Measurements from ENCODE around the gene MCM3AP. TPM values are rescaled to one million over a fixed set of nuclear protein-coding genes. Genes with fewer than 3 reads are reported as not detected.

The MCM3AP gene
- total and polyA plus RNA-seq, 2 experiments from 2014 or later: 30.9 to 56.1 TPM

DNA sequence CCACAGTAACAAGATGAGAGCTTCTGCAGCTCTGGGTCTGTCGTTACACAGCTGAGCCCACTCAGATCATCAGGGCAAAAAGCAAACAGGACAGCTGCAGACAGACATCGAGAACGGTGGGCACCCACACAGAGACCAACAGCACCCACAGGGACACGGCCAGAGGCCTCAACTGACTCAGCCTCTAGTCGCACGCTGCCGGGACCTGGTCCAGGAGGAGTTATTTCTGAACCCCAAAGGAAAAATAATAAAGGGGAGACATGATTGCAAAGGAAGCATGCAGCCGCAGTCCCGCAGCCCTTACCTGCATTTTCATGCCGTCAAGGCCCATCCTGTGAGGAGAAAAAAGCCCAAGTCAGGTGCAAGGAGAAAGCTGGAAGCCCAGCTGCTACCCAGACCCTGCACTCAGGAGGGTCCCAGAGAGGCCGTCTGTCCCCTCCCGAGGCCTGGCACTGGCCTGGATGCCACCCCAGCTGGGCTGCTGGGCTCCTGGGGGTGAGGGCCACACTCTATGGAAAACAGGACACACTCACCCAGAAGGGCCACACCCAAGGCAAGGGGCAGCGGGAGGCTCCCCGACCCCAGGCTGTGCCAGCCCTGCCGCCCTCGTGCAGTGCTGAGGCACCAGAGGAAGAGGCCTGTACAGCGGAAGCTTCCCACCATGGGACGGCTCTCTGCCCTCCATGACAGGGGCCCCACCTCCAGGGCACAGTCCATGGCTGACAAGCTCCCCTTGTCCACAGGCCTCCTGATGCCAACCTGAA lies 72.5 kb downstream of the MCM3AP start:
- no peaks in the 10 kb centered on the region for H3K36me3 ChIP-seq (ENCODE audit: low read depth)
- H3K9ac ChIP-seq: no peak overlapping the region
- no peak overlapping the region for H2AFZ ChIP-seq
- in situ Hi-C loops (cut with MboI): no loop called here
- H4K20me1 ChIP-seq (ENCODE audit: insufficient read depth): no peaks in the 10 kb centered on the region
- no peaks in the 10 kb centered on the region for H3K9me3 ChIP-seq (ENCODE audit: low read depth)
- no peaks in the 10 kb centered on the region for H3F3A ChIP-seq (ENCODE audit: insufficient read depth)
- WGBS, 2 experiments (ENCODE audit: low coverage in 1 of 2, low lambda C conversion rate in 2 of 2, missing lambda C conversion rate in 2 of 2): 91 to 92% methylated on average over 16 to 17 of the region's 18 CpGs
- no peak for DNase-seq
- no peaks in the 10 kb centered on the region for H3K27me3 ChIP-seq (replicated peaks; ENCODE audit: insufficient read depth)
- no peak overlapping the region for H3K27ac ChIP-seq
- TF ChIP-seq EZH2 (IDR thresholded peaks at IDR 0.05; ENCODE audit: insufficient read depth, poor library complexity, severe bottlenecking) (no peak), EZH2phosphoT487 (IDR thresholded peaks at IDR 0.05; ENCODE audit: insufficient read depth, low read depth) (no peak)
- no peaks in the 10 kb centered on the region for H3K79me2 ChIP-seq (ENCODE audit: insufficient read depth)
- H3K4me3 ChIP-seq: no peak overlapping the region
- H3K4me1 ChIP-seq (ENCODE audit: insufficient read depth): no peaks in the 10 kb centered on the region
- H3K9me2 ChIP-seq (ENCODE audit: insufficient read depth): no peaks in the 10 kb centered on the region
- H3K4me2 ChIP-seq (ENCODE audit: unreplicated experiment): no peak overlapping the region

DNA sequence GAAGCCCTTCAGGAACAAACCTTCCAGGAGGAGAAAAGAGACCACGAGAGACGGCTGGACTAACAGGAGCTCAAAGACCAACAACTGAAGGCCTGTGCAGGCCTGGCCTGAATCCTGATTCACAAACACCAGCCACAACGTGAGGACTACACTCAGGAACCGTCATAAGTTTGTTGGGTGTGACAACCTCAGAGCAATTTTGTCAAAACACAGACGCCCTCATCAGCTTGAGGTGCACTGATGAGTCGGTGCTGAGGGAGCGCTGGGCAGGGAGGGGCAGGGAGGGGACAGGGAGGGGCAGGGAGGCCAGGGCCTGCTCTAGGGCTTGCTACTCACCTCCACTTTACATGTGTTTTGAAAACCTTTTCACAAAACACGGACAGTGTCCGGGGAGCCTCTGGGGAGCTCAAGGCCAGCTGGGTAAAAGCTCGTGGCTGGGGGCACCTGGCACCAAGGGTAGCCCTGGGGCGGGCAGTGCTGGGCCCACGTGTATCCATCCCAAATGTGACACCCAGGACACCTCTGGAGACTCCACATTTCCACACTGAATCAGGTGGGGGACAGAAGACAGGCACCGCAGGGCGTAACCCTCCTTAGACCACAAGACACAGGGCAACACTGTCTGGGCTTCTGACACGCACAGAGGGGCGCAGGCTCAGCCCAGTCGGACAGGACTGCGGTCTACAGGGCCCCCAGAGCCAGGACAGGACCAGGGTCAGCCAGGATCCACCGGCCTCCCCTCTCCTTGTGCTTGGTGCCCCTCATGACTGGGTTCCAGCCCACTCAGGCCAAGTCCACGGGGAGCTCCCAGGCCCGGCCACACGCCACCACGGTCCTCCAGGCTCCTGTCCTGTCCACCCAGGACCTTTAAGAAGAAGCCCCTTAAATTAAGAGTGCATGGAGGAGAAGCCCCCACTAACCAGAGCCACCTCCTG lies 73.4 kb downstream of the MCM3AP start:
- peak; percentile 59 for DNase-seq
- Histone ChIP-seq H3K4me1 (ENCODE audit: insufficient read depth) (no peaks in the 10 kb centered on the region), H3K36me3 (ENCODE audit: low read depth) (no peaks in the 10 kb centered on the region), H2AFZ (no peak overlapping the region), H3K4me3 (no peak overlapping the region), H4K20me1 (ENCODE audit: insufficient read depth) (no peaks in the 10 kb centered on the region), H3K4me2 (ENCODE audit: unreplicated experiment) (no peak overlapping the region), H3K27me3 (replicated peaks; ENCODE audit: insufficient read depth) (no peaks in the 10 kb centered on the region), H3F3A (ENCODE audit: insufficient read depth) (no peaks in the 10 kb centered on the region), H3K9me2 (ENCODE audit: insufficient read depth) (no peaks in the 10 kb centered on the region), H3K79me2 (ENCODE audit: insufficient read depth) (no peaks in the 10 kb centered on the region), H3K9ac (no peak overlapping the region), H3K27ac (no peak overlapping the region), H3K9me3 (ENCODE audit: low read depth) (no peaks in the 10 kb centered on the region)
- TF ChIP-seq EZH2phosphoT487 (IDR thresholded peaks at IDR 0.05; ENCODE audit: insufficient read depth, low read depth) (no peak), EZH2 (IDR thresholded peaks at IDR 0.05; ENCODE audit: insufficient read depth, poor library complexity, severe bottlenecking) (no peak)
- 84 to 85% methylated on average over 22 to 23 of the region's 23 CpGs for WGBS, 2 experiments (ENCODE audit: low coverage in 1 of 2, low lambda C conversion rate in 2 of 2, missing lambda C conversion rate in 2 of 2)
- in situ Hi-C loops (cut with MboI): no loop called here

DNA sequence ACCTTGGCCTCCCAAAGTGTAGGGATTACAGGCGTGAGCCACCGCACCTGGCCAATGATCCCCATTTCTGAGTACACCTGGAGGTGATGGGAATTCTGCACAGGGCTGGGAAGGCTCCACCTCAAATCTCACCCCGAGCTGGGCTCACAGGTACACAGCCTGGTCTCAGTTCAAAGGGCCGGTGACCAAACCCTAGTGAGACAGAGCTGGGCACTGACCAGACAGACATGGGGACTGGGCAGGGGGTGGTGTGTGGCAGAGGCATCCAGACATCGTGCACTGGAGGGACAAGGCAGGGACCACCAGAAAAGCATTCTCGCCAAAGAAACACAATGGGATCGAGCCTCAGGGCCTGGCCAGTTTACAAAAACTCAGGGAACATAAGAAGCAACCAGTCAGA lies 74.0 kb downstream of the MCM3AP start:
- no peaks in the 10 kb centered on the region for H3K4me1 ChIP-seq (ENCODE audit: insufficient read depth)
- H3F3A ChIP-seq (ENCODE audit: insufficient read depth): no peaks in the 10 kb centered on the region
- no peaks in the 10 kb centered on the region for H3K27me3 ChIP-seq (replicated peaks; ENCODE audit: insufficient read depth)
- in situ Hi-C loops (cut with MboI): no loop called here
- H4K20me1 ChIP-seq (ENCODE audit: insufficient read depth): no peaks in the 10 kb centered on the region
- WGBS, 2 experiments (ENCODE audit: low coverage in 1 of 2, low lambda C conversion rate in 2 of 2, missing lambda C conversion rate in 2 of 2): 90 to 91% methylated on average over 7 of the region's 7 CpGs
- no peaks in the 10 kb centered on the region for H3K36me3 ChIP-seq (ENCODE audit: low read depth)
- no peak for TF ChIP-seq EZH2phosphoT487 (IDR thresholded peaks at IDR 0.05; ENCODE audit: insufficient read depth, low read depth)
- TF ChIP-seq EZH2 (IDR thresholded peaks at IDR 0.05; ENCODE audit: insufficient read depth, poor library complexity, severe bottlenecking): no peak
- no peak overlapping the region for H3K4me2 ChIP-seq (ENCODE audit: unreplicated experiment)
- H3K4me3 ChIP-seq: no peak overlapping the region
- no peaks in the 10 kb centered on the region for H3K9me3 ChIP-seq (ENCODE audit: low read depth)
- H3K79me2 ChIP-seq (ENCODE audit: insufficient read depth): no peaks in the 10 kb centered on the region
- H3K9ac ChIP-seq: no peak overlapping the region
- no peak for DNase-seq
- H3K27ac ChIP-seq: no peak overlapping the region
- H2AFZ ChIP-seq: no peak overlapping the region
- no peaks in the 10 kb centered on the region for H3K9me2 ChIP-seq (ENCODE audit: insufficient read depth)

DNA sequence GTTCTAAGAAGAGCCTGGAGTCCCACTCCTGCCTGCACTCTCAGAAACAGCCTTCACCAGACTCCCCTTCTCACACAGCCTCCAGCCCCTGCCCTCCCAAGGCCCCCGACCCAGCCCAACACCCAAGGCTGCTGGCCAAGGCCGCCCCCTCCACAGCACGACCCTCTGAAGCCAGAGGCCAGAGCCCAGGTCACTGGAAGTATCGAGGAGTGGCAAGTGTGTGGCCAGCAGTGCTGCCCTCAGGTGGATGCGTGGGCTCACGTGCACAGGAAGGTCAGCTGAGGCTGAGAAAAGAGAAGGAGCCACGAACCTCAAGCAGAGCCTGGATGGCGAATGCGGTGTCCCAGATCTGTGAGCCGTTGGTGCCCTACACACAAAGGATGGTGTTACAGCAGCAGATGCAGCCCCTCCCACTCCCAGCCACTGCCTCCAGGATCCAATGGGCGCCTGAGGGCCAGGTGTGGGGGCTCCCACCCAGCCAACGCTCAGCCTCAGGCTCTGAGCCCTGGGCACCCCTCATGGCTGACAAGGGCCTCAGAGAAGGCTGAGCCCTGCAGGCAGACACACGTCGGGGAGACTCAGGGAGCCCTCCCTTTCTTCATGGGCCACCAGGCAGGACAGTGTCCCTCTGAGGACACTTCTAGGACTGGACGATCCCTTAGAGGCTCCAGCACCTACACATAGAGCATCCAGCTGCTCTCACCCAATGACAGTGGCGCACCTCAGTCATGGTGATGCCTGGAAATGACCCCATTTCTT lies 74.9 kb downstream of the MCM3AP start:
- Histone ChIP-seq H4K20me1 (ENCODE audit: insufficient read depth) (no peaks in the 10 kb centered on the region), H3K27ac (no peak overlapping the region), H3K9ac (no peak overlapping the region), H3K36me3 (ENCODE audit: low read depth) (no peaks in the 10 kb centered on the region), H3K79me2 (ENCODE audit: insufficient read depth) (no peaks in the 10 kb centered on the region), H3K4me2 (ENCODE audit: unreplicated experiment) (no peak overlapping the region), H3K9me2 (ENCODE audit: insufficient read depth) (no peaks in the 10 kb centered on the region), H3K9me3 (ENCODE audit: low read depth) (no peaks in the 10 kb centered on the region), H3K27me3 (replicated peaks; ENCODE audit: insufficient read depth) (no peaks in the 10 kb centered on the region), H3F3A (ENCODE audit: insufficient read depth) (no peaks in the 10 kb centered on the region), H3K4me3 (no peak overlapping the region), H3K4me1 (ENCODE audit: insufficient read depth) (no peaks in the 10 kb centered on the region), H2AFZ (no peak overlapping the region)
- no peak for DNase-seq
- WGBS, 2 experiments (ENCODE audit: low coverage in 1 of 2, low lambda C conversion rate in 2 of 2, missing lambda C conversion rate in 2 of 2): 91% methylated on average over 15 to 16 of the region's 16 CpGs
- no peak for TF ChIP-seq EZH2 (IDR thresholded peaks at IDR 0.05; ENCODE audit: insufficient read depth, poor library complexity, severe bottlenecking)
- no peak for TF ChIP-seq EZH2phosphoT487 (IDR thresholded peaks at IDR 0.05; ENCODE audit: insufficient read depth, low read depth)
- in situ Hi-C loops (cut with MboI): no loop called here
